GM12865 (cell line): ENCODE data around the gene LMCD1.

ENCODE experiments used
- DNase-seq: peaks from one replicate; pipeline ENCODE4 v3.0.0; 2010; ENCODE audit warnings: low read depth
- H3K4me3 ChIP-seq: 2 replicates; pipeline ENCODE4 v1.5.1; 2011; ENCODE audit warnings: mild to moderate bottlenecking, low read depth, low read length, control low read depth
- TF ChIP-seq, protein P1 (sequence below): IDR thresholded peaks from 2 replicates; pipeline ENCODE4 v1.5.1; 2011; ENCODE audit warnings: low read length, control low read depth, low read depth, inconsistent platforms; ENCODE audit not compliant: insufficient read depth; ENCODE audit errors: missing control alignments

Gene LMCD1

DNA sequence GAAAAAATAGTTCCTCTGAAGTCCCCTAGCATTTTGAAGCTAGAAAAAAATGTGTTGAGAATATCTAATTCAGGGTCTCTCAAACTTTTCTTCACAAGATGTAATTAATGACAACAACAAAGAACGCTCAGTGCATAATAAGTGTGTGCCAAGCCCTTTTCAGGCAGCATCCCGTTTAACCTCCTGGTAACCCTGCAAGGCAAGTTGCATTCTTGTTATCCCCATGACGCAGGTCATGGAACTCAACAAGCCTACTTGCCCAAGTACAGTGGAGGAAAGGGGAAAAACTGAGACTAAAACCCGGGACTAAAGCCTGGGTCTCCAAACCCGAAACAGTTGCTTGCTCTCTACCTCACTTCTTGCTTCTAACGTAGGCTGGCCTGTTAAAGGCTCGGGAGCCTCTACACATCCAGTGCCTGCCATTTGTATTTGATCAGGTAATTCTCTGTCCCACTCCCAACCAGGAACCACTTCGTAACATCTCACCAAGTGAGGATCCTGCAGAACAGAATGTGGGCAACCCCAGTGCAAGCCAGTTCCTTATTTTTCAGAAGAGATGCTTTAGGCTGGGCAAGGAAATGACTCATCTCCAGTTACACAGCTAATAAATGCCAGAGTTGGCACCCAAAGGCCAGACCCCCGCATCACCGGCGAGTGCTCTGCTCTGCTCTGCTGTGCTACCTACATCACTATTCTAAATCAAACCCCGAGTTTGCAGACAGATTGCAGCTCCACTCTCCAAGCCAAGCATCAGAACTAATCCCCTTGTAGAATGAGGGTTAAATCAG is 28.3 kb downstream of the LMCD1 start:
- TF ChIP-seq, protein P1, sequence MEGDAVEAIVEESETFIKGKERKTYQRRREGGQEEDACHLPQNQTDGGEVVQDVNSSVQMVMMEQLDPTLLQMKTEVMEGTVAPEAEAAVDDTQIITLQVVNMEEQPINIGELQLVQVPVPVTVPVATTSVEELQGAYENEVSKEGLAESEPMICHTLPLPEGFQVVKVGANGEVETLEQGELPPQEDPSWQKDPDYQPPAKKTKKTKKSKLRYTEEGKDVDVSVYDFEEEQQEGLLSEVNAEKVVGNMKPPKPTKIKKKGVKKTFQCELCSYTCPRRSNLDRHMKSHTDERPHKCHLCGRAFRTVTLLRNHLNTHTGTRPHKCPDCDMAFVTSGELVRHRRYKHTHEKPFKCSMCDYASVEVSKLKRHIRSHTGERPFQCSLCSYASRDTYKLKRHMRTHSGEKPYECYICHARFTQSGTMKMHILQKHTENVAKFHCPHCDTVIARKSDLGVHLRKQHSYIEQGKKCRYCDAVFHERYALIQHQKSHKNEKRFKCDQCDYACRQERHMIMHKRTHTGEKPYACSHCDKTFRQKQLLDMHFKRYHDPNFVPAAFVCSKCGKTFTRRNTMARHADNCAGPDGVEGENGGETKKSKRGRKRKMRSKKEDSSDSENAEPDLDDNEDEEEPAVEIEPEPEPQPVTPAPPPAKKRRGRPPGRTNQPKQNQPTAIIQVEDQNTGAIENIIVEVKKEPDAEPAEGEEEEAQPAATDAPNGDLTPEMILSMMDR: no peak
- no peak overlapping the region for H3K4me3 ChIP-seq
- DNase-seq: no peak

DNA sequence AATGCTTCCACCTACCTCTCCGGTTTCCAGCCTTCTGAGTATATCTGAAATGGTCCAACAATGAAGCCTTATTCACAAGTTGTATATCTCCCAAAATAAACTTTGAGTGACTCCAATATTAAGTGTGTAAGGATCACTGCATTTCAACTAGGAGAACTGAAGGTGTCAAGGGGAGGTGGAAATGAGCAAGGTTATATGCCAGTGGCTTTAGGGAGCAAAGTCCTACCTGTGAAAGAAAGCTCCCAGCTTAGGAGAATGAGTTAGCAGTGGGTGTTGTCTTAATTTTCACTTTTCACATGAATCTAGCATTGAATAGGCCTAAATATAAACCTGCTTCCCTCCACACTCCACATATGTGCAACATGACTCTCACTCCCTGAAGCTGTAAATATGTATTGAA is 29.0 kb downstream of the LMCD1 start:
- no peak for DNase-seq
- TF ChIP-seq, protein P1: no peak
- no peak overlapping the region for H3K4me3 ChIP-seq

DNA sequence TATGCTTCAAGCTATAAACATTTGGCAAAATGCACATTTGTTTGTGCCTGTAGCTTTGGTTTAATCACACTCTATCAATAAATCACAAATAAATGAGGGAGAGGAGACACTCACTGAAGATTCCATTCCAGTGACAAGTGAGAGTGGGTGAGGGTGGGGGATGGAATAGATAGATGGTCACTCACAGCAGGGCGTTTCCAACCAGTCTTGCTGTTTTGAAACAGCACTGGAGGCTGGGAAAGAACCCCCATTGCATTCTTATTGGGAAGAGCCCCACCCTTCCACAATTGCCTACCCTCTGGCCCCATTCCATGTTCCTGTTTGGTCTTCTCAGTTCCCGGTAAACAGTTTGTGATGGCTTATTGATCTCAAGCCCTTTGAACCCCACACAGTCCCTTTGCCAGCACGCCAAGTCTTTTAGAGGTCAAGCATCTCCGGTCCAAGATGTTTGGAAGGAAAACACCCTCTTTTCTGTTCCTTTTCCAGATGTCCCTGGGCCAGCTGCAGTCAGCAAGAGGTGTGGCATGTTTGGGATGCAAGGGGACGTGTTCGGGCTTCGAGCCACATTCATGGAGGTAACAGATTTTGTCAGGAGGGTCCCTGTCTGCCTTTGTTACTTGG is 30.7 kb downstream of the LMCD1 start:
- H3K4me3 ChIP-seq: no peak overlapping the region
- TF ChIP-seq, protein P1: no peak
- no peak for DNase-seq

DNA sequence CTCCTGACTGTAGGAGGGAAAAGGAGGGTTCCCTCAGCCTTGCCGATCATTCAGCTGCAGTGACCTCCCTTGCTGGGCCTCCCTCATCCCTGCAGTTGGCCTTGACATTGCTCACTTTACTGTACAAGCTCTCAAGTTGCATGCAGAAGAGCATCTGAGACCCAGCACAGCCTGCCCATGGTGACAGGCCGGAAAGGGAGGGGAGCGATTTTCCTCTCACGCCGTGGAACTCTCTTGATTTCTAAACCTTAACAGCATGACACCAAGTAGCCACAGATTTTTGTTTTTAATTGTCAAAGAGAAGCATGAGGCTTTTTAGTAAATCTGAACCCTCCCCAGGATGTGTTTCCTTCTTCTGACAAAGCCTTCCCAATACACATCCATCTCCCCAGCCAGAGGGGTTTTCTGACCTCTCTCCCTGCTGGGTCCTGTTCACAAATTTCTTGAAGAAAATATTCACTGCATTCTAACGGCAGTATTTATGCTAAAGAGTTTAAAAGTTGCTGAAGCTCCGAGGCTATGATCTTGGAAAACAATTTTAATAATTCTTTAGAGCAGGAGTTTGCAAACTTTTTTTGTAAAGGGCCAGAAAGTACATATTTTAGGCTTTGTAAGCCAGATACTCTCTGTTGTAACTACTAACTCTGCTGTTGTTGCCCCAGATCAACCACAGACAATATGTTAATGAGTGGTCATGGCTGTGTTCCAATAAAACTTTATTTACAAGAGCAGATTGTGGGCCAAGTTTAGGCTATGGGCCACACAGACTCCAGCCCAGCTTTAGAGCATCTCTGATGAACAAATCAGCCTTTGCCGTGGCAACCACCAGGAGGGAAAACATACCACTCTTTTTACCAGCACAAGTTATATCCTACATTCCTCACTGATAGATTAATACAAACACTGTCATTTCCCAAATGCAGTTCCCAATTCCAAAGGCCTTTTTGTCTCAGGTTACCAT is 34.8 kb downstream of the LMCD1 start:
- no peak for DNase-seq
- H3K4me3 ChIP-seq: no peak overlapping the region
- TF ChIP-seq, protein P1: no peak

DNA sequence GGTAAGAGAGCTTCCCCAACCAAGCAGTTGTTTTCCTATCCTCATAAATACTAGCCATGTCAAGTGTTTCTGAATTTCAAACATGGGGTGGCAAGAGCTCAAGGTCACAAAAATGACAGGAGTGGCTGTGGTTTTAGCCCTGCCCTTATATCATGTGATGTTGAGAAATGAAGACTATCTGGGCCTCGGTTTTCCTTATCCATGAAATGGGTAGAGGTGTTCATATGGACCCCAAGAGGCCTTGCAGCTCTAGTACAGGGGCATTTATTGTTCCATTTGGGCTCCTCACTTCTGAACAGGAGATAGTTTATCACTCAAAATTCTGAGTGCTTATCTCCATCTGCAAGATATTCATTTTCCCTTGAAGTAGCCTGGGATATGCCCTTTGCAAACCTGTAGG is 35.8 kb downstream of the LMCD1 start:
- H3K4me3 ChIP-seq: no peak overlapping the region
- TF ChIP-seq, protein P1: no peak
- DNase-seq: no peak

DNA sequence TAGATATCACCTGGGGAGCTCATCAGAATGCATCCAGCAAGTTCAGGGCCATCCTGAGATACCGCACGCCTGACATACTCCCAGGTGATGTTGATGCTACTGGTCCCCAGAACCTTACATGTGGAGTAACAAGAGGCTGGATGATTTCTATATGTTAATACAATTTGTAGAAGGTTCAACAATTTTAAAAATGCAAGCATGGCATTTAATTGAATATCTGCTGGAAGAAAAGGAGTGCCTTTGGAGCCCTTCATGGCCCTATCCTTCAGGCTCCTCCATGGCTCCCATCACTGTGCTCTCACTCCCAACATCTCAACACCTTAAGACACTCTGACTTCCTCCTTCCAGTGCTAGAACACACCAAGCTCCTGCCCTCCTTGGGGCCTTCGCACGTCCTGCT is 36.6 kb downstream of the LMCD1 start:
- no peak overlapping the region for H3K4me3 ChIP-seq
- no peak for DNase-seq
- TF ChIP-seq, protein P1: no peak
